KG1 (cell line): ENCODE data around the gene KMO.

ENCODE experiments used
- DNase-seq: peaks from one replicate; lab custom pipeline; 2025; lab: John Stamatoyannopoulos, UW

The KMO gene

DNA sequence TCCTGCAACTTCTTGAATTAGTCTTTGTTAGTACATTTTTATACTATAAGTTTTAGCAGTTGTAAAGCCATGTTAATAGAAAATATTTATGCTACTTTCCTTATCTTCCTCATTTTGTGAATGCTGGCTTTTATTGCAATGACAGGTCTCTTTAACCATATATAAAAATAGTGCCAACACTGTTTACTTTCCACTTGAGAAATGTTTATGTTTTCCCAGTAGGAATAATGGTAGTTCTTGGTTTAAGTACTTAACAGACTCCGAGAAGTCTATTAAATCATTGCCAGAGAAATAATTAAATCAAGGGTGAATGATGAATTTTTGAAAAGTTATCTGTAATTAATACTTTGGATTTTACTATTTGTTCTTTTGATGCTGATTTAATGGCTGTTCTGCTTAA lies 98.3 kb downstream of the KMO start:
- DNase-seq, result no peak

DNA sequence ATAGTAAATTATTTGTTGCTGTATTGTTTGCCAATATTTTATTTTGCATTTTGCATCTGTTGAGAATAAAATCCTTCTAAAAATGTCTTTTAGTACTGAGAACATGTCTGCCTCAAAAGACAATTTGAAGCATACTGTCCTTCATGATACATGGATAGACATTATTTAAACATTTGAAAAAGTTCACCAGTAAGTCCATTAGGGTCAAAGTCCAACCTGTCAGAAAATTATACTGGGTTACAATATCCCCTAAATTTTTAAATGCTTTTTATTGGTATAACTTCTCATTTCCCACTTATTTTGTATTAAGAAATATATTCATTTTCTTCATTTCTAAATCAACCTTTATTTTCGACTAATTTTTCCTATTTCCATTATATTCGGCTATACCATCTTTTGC lies 98.7 kb downstream of the KMO start:
- no peak for DNase-seq

DNA sequence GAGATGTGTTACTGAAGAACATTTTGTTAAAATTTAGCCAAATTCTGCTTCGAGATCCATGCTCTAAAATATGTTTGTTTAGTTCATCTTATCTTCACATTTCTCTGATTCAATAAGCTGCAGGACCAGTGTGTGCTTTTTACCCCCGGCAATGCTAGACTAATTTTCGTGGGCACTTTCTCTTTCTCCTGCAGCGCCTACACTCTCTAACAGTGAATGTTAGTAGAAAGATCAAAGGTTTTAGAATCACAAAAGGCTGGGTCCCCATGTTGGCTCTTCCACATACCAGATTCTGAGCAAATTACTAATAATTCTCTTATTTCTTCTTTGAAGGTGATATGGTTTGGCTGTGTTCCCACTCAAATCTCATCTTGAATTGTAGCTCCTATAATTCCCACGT lies 99.5 kb downstream of the KMO start:
- no peak for DNase-seq

GRCh38 chr1:241632987-241633386 lies 100.8 kb downstream of the KMO start:
- DNase-seq, result no peak

DNA sequence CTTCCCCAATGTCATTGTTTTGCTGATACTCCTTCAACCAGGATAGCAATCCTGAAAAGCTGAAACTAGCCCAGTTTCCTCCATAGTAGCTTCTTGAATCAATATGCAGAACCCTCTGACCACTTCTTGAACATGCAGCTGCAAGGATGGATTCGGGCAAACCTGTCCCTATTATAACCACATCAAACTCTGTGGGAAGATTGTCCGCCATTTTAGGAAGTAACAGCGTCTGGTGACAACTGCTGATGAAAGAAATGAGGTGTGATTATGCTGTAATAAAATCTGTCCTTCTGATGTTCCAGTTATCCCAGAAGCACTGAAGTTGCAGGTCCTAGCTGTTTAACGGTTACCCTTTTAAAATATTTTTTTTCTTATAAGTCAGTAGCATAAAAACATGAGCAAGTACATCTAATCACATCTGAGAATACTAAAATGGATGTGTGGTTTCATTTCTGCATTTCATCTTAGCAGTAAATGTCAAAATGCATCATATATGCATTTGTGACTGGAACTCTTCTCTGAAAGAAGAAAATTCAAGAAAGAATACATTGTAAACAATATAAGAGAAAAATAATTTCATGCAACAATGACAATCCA lies 103.5 kb downstream of the KMO start:
- DNase-seq, result no peak

GRCh38 chr1:241636291-241636690 lies 104.1 kb downstream of the KMO start:
- DNase-seq, result no peak

GRCh38 chr1:241637046-241637590 lies 104.9 kb downstream of the KMO start:
- no peak for DNase-seq

- DNase-seq, result no peak
These were observed 105.4 kb downstream of the KMO start for GRCh38 chr1:241637604-241638003.

DNA sequence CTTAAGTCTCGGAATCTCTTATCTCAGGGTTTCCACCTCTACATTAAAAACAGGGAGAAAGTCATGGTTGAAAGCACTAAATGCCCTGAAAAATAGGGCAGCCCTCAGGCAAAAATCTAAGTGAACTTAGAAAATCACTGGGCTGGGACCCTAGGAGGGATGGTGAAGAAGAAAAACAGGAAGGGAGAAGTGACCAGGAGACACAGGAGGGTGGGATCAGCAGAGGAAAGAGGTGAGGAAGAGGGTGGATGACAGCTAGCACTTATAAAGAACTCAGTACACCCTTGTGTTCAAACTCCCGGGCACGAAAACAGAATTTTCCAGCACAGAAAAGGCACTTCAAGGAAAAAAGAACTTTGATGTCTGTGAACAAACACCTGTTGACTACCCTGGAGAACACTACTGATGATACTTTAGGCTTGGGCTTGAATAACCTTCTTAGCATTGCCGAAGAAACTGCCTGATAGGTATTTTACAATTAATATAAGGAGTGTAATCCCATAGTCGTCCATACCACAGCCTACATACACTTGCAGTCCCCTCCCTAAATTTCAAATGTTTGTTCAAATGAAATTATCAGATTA lies 106.0 kb downstream of the KMO start:
- no peak for DNase-seq

DNA sequence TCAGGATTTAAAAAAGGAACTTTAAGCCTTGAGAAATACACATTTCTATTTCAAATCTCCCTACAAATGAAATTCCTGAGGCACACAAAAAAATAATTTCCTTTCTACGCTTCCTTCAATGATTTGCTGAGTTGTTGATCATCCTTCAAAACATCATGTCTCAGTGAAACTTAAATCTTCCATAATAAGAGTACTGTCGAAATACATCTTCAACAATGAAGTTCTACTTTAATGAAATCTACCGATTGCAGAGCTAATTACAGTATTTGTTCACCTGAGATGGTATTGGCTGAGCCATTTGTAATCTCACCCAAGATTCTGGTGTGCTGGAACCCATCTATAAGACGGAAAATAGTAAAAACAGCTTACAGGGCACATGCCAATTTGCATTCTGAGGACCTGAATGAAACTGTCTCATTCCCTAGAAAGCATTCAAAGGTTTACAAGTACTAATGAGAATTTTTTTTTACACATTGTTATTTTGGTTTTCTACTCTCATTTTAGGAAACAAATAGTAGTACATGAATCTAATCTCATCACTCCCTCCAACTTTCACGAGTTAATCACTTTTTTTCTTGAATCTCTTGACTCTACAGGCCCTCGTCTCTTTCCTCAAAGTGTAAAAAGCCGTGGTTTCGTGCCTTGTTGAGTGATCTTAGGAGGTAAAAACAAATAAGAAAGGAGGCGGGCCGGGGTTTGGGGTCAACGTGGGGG lies 106.9 kb downstream of the KMO start:
- DNase-seq, result peak; percentile 42

GRCh38 chr1:241639623-241640148 lies 107.5 kb downstream of the KMO start:
- DNase-seq, result peak; percentile 26

DNA sequence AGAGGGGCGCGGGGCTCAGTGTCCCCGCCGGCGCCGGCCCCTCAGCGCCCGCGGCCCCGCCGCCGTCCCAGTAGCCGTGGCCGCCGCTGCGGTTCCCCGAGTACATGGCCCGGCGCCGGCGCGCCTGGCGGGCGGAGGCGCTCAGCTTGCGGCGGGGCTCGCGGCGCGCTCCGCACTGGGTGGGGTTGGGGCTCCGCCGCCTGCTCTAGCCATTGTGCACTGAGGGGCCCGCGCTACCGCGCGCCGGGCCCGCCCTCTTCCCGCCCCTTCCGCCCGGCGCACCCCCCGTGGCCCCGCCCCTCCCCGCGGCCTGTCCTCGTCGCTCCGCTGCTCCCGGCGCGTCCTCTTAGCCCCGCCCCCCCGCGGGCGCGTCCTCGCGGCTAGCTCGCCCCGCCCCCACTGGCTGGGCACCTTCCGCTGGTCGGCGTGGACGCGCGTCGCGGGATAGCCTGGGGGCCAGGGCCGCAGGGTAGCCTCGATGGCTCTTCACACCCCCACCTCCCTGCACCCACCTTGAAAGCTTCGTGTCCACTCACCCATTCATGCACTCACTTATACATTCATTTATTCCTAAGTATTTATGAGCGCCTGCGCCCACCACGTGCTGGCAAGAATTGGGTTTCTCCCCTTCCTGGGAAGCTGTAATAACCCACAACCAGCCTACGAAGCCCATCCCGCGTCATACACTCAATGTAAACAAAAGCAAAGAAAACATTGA lies 108.1 kb downstream of the KMO start, which contains the start of the genes CHML and OPN3:
TSS of gene CHML (minus strand) at position 221 of the 718 bp plus-strand sequence. CDS start 4,603 bp downstream, outside the sequence.
TSS of gene OPN3 (minus strand) at position 221 of the 718 bp plus-strand sequence. CDS start at position 106, 115 bp downstream.
- peak; percentile 59 for DNase-seq

- DNase-seq, result no peak
These were observed 108.9 kb downstream of the KMO start for GRCh38 chr1:241640867-241641622.

DNA sequence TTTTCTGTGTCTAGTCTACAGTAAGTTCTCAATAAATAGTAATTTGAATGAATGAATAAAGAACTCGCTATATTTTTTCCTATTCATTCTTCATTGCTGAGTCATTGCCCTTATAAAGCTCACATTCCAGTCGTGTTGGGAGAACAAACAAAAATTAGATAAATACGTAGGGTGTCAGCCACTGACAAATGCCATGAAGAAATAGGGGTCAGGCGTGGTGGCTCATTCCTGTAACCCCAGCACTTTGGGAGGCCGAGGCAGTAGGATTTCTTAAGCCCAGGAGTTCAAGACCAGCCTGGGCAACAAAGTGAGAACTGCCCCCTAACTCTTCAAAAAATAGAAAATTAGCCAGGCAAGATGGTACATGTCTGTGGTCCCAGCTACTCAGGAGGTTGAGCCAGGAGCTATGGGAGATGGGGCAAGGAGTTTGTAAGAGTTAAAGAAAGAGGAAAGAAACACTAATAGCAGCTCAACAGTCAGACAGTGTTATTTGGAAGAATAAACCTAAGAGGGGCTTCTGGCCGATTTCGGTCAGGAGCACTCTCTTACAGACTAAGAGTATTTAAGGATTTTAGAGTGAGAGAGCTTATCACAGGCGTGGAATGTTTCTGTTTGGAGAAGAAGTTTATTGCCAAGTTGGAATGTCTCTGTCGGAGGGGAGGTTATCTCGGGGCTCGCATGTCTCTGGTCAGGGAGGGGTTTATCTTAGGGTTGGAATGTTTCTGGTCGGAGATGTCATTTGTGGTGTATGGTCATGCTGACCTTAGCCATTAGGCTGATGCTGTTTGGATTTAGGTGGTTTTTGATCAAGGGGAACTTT lies 109.8 kb downstream of the KMO start:
- DNase-seq, result no peak

DNA sequence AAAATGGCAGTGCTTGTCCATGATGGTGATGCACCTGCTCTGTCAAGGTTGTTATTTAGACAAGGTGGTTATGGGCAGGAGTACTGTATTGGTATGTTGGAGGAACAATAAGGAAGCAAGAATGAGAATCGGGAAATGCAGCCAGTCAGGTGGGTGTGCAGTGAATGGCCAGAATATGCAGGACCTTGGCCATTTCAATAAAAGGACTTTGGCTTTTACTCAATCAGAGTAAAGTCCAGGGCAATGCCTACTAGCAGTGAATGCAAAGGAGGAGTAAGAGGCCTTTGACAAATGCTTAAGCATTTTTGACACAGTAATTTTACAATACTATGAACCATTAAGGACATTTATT lies 110.4 kb downstream of the KMO start:
- no peak for DNase-seq

DNA sequence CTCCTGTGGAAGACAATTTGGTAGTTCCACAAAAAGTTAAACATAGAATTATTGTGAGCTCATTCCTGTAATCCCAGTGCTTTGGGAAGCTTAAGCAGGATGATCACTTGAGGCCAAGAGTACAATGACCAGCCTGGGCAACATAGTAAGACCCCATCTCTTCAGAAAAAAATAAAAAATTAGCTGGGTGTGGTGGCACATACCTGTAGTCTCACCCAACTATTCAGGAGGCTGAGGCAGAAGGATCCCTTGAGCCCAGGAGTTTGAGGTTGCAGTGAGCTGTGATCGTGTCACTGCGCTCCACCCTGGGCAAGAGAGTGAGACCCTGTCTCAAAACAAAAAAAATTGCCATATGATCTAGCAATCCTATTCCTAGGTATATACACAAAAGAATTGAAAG lies 112.1 kb downstream of the KMO start:
- DNase-seq, result no peak

DNA sequence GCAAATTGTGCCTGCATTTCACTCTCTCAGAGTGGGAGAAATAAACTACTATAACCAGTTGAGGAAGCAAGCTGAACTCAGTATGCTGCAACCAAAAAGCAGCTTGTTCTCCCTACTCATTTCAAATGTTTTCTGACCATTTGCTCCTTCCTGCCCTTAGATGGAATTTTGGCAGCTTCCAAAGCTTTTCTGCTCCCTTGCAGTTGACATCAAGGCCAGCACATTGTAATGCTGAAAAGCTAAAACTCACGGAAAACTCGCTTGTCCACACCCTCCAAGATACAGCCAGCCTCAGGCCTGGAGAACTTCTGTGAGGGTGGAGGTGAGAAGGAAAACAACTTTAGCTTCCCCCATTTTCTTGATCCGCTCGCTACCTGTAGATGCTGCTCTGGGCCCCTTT lies 113.0 kb downstream of the KMO start:
- no peak for DNase-seq
